ENCODE measurements around the gene EPHA6.

DNA sequence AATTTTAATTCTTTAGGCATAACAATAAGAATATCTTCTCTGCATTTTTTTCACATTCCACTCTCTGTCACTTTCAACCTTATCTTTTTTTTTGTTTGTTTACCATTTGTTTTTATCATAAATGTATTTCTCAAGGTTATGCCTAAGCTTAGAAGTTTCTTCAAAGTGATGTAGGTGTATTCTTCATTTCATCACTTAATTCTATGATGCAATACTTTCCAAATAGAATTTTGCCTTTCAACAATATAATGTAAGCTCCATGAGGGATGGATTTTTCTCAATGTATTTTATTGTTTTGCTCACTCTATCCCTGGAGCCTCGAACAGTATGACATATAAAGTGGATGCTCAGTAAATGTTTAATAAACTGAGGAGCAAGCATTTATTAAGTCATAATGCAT lies 444.9 kb downstream of the EPHA6 start:
- TF ChIP-seq TAF1 (IDR thresholded peaks at IDR 0.05; ENCODE audit: low read depth, low read length) (no peak), POLR2AphosphoS5 (IDR thresholded peaks at IDR 0.05; ENCODE audit: low read depth, low read length) (no peak), PAX5 (IDR thresholded peaks at IDR 0.05; ENCODE audit: insufficient read depth, low read length, severe bottlenecking) (no peak)
